ENCODE data around the gene ACTBL2.
"Not testable (repeated sequence)": the region's sequence is repeated elsewhere in the genome, so short reads cannot be mapped to it uniquely, and the experiment has no call there.

ACTBL2 gene

DNA sequence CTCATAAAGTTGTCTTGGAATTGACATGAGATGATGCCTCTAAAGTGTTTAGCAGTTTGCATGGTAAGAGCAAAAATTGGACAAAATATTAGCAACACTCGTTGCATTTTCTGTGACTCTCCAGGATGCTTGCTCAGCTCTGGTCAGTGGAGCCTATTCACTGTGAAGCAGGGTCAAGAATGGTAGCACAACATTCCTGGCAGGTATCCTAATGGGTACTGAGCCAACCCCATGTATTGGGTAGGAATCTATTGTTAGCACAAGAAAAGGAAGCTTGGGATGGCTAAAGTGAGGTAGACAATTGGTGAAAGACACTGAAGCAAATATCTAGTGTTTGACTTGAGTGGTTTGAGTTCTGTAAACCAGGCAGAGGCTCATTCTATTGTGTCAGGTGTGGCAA is 10.4 kb upstream of the ACTBL2 start:
- DNase-seq: no peak

DNA sequence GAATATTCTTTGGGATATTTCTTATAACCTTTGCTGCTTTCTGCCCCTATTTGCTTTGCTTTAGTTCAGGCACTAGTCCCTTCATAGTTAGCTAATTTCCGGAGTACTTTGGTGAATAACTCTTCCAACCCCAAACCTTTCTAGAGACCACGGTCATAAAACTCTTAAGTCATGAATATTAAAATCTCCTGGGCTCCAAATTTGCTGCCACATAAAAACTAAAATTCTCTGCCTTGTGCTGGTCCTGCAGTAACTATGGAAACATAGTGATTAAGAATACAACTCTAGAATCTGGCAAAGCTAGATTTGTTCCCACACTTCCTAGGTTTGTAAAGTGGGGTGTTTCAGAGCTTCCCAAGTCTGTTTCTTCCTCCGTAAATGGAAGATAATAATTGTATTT is 10.0 kb upstream of the ACTBL2 start:
- no peak for DNase-seq

DNA sequence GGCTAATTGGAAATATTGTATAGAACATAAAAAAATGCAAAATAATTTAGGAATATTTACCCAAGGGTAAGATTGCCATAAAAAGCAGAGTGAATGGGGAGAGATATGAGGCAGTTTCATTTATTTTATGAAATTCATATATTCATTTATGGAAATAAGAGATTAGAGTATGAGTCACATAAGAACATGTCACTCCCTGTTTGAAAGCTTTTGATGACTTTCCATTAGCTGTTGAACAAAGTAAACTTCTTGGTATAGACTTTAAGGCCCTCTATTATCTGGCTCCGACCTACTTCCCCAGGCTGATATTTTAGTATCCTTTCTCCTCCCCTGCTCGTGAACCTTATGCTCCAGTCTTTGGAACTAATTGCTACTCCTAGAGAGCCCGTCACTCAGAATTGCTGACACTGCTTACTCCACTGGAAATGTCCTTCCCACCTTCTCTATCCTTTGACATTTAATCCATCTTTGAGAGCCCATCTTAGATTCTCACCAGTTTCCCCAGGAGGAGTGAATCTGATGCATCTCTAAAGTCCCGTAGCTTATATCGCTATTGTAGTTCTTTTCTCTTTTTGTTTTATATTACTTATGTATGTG is 8.9 kb upstream of the ACTBL2 start:
- DNase-seq: no peak

DNA sequence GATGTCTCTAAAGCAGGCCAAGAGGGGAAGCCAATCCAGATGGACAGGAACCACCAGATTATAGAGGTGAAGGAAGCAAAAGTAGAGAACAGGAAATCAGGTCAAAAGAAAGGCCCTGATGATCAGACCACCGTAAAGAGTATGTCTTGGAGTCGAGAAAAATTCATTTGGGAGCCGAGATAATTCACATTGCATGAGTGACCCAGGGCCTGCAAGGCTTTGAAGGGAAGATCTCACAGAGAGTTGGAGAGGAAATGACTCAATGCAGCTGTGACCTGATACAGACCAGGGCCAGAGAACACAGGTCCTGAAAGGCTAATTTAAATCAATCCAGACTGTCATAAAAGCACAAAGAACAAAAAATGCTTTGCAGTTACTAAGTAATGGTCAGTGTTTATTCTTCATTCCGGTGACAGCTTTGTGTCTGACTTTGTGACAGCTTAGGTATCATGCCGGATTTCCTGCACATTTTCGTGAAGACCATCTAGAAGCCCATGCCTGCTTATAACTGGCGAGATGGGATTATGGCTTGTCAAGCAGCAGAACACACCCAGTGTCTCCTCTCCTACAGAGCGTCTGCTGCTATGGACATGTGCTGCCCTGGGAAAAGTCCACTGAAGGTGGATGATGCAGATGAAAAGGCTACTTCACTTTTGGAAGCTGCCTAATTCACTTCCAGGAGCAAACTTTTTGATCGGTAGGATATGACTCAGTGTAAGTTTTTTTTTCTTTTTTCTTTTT is 5.8 kb upstream of the ACTBL2 start:
- no peak for DNase-seq

DNA sequence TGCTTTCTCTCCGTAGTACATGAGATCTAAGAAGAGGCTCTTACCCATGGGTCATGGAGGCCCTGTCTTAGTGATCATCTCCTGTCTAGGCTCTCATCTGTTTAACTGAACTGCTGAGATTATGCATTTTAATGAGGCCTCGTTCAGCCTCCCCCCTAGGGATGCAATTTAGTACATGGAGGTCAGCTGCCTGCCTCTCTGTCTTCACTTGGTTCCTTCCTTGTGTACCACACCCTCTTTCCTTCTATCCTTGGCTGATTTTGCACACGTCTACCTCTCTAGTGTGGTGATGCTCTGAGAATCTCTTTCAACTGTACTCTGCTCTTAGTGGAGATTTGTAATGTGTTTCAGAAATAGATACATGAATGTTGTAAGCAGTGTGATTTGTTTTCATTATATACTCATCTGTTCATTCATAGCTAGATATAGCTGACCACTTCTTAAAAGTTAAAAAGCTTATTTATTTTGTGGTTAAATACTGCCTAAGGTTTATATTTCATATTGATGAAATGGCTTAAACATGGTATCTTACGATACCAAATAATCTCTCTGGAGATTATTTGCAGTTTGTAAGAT is 3.5 kb upstream of the ACTBL2 start:
- DNase-seq: no peak

DNA sequence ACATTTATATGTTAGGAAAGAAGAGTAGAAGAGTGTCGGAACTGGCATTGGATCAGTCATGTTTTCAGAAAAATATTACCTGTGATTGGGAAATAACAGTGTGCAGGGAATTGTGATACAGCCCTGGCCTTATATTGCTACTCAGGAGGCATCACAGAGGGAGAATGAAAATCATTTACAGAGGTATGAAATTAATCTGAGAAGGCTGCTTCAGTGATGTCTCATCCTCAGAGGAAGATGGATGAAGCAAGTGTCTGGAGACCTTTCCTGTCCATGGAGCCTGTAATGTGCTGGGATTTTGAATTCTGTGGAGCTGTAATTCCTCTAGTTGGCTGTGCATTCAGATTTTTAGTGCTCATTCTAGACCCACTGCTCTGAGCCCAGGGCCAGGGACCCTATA is 3.8 kb downstream of the ACTBL2 start:
- DNase-seq: no peak

DNA sequence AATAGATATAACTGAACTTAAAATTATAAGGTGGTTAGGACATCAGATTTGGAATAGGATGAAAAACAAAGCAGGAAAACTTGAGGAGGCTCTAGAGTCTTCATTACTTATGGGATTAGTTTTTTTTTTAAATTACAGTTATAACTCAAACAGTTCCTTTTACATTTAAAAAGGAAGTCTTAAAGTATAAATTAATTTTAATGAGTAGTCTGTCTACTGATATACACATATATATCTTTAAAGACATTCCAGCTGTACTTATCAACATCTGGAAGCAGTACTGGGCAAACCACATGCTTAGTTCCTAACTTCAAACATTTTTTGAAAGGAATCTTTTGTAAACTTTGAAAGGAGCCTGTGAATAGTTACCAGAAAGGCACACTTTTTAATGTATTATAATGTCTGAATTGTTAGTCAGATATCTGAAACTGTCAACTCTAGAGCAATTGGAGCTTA is 6.0 kb downstream of the ACTBL2 start:
- DNase-seq: no peak

DNA sequence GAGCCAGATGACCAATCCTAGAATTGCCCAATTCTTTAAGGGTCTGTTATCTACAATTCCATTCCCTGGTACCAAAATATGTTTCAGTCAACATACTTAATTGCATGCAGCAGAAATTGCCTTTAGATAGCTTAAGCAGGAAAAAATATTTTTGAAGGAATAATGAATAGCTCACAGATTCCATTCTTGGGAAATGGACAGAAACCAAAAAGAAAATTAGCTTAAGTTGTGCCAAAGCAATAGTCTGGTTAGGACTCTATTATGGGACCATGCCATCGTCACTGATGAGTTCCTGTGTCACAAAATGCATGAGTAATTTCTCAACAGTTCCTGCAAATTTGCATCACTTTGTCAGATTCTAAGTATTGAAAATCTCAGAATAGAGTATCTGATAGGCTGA is 12.3 kb downstream of the ACTBL2 start:
- DNase-seq: no peak

DNA sequence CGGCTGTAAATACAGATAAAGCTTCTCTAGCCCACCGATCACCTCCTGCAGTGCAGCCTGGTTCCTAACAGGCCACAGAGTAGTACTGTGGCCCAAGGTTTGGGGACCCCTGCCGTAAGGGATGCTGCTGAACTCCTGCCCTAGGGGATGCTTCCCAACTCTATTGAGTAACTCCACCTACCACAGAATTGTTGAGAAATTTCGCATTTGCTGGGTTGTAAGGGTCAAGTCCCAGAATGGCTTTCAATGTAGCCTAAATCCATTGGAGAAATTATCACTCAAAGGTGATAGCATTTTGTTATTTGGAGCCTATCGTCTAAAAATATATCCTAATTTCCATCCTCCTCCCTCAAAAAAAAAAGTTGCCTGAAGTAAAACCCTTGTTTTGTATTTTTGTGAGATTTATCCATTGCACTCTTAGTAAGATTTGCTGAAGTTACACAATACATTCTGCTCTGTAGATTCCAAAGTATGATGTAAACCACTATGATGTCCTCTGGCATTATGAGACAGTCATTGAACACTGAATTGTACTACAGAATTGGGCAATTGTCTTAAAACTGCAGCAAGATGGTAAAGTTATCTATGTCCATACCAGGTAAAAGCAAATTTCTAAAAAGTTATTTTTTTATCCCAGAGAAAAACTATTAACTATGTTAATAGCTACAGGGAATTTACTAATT is 14.0 kb downstream of the ACTBL2 start:
- DNase-seq: no peak

DNA sequence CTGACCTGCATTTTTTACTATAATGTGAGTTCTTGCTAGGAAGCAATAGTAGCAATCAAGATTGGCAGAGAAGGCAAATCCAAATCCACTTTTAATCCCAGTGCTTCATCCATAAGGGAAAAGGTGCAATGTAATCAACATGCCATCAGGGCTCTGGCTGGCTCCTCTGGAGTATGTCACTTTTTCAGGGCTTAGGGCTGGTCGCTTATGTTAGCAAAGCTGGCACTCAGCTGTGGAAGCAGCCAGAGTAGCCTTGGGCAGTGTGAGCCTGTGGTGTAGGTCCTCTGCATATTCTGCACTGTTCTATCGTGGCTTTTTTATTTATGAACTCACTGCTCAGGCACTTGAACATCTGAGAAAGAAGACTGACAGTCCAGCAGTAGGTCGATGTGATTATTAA is 16.1 kb downstream of the ACTBL2 start:
- DNase-seq: no peak

DNA sequence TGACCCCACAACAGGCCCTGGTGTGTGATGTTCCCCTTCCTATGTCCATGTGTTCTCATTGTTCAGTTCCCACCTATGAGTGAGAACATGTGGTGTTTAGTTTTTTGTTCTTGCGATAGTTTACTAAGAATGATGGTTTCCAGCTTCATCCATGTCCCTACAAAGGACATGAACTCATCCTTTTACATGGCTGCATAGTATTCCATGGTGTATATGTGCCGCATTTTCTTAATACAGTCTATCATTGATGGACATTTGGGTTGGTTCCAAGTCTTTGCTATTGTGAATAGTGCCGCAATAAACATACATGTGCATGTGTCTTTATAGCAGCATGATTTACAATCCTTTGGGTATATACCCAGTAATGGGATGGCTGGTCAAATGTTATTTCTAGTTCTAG is 22.6 kb downstream of the ACTBL2 start:
- not testable (repeated sequence) for DNase-seq

DNA sequence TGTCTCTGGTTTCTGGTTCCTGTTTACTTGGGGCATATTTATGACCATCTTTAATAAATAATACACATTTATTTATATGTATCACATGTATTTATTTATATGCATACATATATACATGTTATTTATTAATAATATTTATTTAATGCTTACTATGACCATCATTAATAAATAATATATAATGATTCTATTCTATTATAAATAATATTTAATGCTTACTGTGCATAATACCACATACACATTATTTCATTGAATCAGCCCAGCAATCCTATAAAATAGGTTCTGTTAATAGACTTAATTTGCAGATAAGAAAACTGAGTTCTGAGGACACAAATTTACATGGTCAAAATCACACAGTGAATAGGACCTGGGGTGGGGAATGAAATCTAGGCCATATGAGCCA is 24.2 kb downstream of the ACTBL2 start:
- no peak for DNase-seq

DNA sequence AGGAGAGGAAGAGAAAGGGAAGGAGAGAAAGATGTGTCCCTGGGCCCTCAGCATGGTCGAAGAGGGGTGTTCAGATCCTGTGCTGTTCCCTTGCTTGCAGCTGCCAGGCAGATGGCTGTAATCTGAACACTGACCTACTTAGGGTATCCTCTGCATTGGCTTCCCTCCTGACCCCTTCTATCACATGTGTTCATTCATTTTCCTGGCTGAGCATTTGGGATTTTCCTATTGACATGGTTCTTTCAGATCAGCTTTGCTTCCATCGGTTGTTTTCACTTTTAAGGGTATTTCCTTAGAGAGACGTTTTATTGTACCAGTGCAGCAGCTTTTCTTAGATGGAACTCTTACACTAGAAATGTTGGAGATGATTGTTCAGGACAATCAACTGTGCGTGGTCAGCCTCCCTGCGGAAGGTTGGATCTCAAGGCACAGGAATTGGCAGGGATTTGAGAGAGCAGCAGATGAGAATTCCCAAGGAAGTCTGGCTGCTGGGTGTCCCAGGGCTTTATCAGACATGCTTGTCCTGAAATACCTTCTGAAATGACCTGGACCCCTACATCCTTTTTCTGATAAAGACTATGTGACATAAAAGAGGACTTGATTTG is 26.0 kb downstream of the ACTBL2 start:
- DNase-seq: no peak

DNA sequence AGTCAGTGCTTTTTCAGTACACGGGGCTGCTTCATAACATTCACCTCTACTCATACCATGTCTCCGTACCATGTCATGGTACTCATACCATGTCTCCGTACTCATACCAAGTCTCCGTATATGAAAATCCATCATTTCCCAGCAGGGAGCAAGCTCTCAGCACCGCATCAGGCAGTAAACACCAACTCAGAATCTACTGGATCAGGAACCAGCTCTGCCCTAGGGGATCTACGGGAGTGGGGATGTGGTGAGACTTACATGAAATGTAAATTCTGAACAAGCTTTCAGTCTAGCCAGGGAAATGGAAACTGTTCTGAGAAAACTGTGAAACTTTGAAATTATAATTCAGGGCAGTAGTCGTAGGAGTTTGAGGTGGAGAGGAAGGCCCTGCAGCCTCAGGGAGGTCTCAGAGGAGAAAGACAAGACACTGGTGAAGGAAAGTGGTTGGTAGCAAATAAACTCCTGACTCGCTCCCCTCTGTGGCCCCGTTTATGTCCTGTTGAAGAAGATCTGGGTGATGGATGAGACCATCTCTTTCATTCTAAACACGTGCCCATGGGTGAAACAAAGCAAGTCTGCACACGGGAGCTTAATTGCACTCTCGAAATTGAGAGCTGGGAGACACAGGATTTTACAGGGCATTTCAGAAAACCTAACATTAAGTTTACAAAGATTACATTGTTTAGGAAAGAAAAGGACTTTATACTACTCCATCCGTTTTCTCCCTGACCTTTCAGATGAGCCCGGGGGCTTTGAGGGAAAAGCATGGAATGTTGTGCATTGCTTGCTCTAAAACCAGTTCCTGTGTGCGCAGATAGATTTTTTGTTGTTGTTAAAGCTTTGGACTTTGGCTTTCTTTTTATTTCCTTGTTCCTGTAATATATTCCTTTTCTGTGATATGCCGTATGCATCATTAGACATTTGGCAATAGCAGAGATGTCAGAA is 26.8 kb downstream of the ACTBL2 start:
- DNase-seq: no peak

DNA sequence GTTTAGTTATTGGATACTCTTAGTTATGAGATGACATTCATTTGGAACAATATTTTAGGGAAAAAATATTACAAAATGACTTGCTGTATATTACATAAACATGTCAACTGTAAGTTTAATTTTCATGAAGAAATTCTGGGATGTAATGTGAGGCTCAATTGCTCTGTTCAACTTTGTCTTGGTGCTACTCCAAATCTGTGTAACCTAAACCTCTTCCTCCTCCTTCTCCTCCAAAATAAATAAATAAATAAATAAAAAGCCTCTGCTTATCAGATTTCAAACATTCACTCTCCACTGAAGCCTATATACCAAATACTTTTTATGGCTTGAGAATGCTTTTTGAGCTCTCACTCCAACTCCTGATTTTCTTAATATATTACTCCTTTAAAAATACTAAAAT is 27.7 kb downstream of the ACTBL2 start:
- no peak for DNase-seq

DNA sequence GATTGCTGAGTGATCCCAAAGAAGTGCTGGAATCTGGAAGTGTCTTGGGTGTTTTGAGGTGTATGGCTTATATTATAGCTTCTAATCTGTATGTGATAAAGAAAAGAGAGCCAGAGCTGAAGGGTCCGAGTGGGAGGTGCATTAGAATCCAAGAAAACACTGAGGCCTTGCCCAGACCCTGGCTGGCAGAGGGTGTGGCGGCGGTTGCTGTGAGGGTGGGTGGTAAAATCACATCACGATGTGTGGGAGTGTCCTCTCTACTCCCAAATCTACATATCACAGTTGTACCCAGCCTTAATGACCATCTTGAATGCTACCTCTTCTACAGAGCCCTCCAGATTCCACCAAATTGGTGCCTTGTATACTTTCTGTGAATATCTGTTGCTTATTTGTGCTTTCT is 28.9 kb downstream of the ACTBL2 start:
- no peak for DNase-seq

DNA sequence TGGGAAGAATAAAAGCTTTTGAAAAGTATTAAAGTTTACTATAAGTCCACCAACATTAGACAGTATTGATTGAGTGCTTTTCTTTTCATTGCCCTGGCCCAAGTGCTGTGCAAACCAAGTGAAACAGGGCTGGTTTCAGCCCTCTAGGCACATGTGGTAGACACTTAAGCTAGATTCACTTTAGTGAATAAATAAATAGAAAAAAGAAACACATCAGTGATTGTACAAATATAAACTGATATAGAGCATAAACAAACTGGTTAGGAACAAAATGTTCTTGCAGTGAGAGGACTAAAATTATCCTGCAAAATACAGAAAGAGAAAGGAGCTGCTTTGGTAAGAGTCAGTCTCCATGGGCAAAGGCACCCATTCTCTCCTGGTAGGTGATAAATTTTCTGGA is 29.7 kb downstream of the ACTBL2 start:
- no peak for DNase-seq

DNA sequence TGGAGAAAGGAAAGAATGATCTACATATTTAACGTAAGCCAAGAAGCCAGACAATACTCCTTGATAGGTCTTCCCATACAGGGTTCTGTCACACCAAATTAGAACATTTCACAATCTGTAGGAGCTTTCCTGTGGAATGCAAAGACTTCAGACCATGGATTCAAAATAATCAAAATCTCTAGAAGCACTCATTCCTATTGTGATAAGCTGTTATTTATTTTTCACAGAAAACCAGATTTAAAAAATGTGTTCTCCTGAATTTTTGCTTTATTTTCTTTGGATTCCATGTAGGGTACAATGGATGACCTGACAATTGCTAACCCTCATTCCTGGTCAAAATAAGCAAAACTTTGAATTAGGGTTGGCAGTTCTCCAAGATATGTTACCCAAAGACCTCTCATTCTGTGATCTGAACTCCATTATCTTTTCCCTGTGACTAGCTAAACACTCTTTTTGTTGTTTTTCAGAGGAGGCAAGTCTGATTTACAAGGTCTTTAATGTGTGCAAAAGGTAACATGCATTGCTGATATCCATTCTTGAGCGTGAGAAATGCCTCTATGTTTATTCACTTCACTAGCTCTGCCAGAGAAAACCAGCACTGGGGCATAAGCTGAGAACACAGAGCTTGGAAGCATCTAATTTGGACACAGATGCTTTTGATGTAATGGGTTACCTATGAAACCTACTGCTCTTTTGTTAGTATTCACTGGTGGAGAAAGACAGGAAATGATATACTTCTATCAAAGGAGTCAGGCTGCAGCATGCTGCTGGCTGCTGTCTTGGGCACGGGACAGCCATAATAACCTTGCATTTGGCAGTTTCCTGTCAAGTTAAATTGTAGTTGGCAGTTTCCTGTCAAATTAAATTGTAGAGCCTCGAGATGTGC is 31.4 kb downstream of the ACTBL2 start:
- DNase-seq: no peak

DNA sequence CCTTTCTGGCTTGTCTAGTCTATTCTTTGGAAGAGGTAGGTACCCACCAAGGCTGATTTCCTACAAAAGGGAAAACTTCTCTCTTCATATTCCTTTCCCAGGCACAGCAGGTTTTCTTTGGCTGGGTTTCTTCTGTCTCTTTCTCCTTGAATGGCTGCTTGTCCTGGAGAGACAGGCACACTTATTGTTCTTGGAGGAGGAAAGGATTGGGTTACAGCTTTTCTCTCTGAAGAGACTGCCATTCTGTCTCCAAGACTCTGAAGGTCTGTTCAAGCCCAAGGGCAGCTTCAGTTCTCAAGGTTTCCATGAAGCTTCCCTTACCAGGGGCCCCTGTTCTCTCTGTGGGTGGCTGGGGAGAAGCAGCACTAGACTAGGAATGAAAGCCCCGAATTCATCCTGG is 33.9 kb downstream of the ACTBL2 start:
- DNase-seq: no peak

DNA sequence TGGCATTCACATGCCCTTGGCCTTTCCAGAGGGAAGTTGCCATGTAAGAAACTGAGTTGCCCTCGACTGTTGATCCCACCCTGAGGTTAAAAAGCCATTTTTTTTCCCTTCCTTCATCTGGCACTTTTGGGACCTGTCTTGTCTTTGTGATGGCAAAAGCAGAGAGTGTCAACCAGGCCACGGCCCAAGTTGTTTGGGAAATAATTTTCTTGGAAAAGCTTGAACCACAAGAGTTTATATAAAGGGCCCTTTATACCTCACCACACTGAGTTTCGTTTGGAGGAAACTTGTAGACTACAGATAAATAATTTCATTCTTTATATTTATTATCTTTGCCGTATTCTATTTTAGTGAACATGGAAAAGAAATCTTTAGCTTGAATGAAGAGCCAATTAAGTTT is 34.3 kb downstream of the ACTBL2 start:
- DNase-seq: no peak

DNA sequence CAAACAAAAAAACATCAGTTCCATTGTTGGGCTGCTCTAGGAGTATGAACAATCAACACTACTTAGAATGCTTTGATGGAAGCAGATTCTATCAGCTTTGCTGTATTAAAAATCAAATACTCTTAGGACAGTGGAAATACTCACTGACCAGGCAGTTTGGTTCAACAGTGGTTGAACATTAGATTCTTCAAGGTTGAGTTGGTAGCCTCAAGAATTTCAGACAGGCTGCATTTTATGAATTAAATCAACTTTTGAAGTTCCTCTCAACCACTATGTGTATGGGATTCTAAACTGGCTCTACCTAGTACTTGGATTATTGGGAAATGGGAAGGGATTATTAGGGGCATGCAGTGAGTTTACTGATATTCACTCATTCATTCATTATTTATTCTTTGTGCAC is 35.0 kb downstream of the ACTBL2 start:
- DNase-seq: no peak
